Measurements from ENCODE around the gene GRAMD1A.

DNA sequence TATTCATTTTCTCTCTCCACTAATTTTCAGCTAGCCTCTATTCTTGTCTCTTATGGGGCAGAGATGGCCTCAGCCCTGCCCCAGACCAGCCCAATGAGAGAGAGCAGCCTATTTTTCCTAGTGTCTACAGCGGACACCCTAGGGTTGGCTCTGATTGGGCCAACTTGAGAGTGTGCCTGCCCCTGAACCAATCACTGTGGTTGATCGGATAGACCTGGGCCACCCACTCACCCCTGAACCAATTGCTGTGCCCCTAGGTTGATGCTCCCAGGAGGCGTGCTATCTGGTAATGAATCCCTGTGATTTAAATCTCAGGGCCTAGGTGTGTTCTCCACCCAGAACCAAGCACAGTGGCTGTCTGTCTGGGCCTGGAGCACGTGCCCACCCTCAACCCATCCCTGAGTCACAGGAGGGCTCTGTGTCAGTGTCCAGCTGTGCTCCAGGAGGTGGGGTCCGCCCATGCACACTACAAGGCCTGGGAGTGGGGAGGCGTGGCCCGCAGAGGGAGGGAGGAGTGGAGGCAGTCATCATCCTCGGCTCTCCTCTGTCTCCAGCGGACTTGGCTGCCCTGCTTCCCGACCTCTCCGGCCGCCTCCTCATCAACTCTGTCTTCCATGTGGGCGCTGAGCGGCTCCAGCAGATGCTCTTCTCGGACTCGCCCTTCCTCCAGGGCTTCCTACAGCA, 15.3 kb downstream of the GRAMD1A start:
- no peak for TF ChIP-seq CTCF (IDR thresholded peaks at IDR 0.05; ENCODE audit: control extremely low read depth in 1 of 3, insufficient read depth in 1 of 3, low read depth in 1 of 3, low read length in 3 of 3)
- no peak for TF ChIP-seq POLR2A (IDR thresholded peaks at IDR 0.05; ENCODE audit: control extremely low read depth in 1 of 2, low read depth in 2 of 2, low read length in 2 of 2)
- TF ChIP-seq RAD21 (IDR thresholded peaks at IDR 0.05 in 1 of 2, conservative IDR thresholded peaks at IDR 0.05 in 1 of 2; ENCODE audit: low read depth in 2 of 2, low read length in 2 of 2) = no peak
- TF ChIP-seq HDAC2 (IDR thresholded peaks at IDR 0.05; ENCODE audit: borderline replicate concordance in 1 of 2, low read depth in 2 of 2, low read length in 2 of 2) = no peak
- TF ChIP-seq TBP (IDR thresholded peaks at IDR 0.05; ENCODE audit: low read depth, low read length) = no peak
- TF ChIP-seq, protein P1, sequence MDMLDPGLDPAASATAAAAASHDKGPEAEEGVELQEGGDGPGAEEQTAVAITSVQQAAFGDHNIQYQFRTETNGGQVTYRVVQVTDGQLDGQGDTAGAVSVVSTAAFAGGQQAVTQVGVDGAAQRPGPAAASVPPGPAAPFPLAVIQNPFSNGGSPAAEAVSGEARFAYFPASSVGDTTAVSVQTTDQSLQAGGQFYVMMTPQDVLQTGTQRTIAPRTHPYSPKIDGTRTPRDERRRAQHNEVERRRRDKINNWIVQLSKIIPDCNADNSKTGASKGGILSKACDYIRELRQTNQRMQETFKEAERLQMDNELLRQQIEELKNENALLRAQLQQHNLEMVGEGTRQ (IDR thresholded peaks at IDR 0.05; ENCODE audit: low read length) = no peak
- TF ChIP-seq, protein P2, sequence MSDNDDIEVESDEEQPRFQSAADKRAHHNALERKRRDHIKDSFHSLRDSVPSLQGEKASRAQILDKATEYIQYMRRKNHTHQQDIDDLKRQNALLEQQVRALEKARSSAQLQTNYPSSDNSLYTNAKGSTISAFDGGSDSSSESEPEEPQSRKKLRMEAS (IDR thresholded peaks at IDR 0.05) = no peak
- TF ChIP-seq SUZ12 (IDR thresholded peaks at IDR 0.05; ENCODE audit: low read length) = no peak
- TF ChIP-seq SIN3A (conservative IDR thresholded peaks at IDR 0.05 in 1 of 2, IDR thresholded peaks at IDR 0.05 in 1 of 2; ENCODE audit: low read depth in 1 of 2, low read length in 2 of 2) = no peak
- no peak for TF ChIP-seq EZH2 (IDR thresholded peaks at IDR 0.05; ENCODE audit: low read depth, low read length, severe bottlenecking)
- TF ChIP-seq CHD1 (IDR thresholded peaks at IDR 0.05; ENCODE audit: low read depth, low read length) = no peak
- TF ChIP-seq ASH2L (IDR thresholded peaks at IDR 0.05; ENCODE audit: low read length) = no peak
- no peak for TF ChIP-seq RNF2 (IDR thresholded peaks at IDR 0.05; ENCODE audit: borderline replicate concordance, low read depth, low read length, missing control alignments, poor library complexity, severe bottlenecking)
- no peak for TF ChIP-seq SIRT6 (IDR thresholded peaks at IDR 0.05; ENCODE audit: low read length)

Data from H1 (cell line).